Measurements from ENCODE around the gene PCDHGB7. TPM values are rescaled to one million over a fixed set of nuclear protein-coding genes. Genes with fewer than 3 reads are reported as not detected.
"Not testable (repeated sequence)": the region's sequence is repeated elsewhere in the genome, so short reads cannot be mapped to it uniquely, and the experiment has no call there.

Gene PCDHGB7
- polyA plus RNA-seq (ENCODE audit: insufficient read length in 3 of 3) = 10 to 100 TPM; 12.4 to 16.9 (median 14.0) TPM

DNA sequence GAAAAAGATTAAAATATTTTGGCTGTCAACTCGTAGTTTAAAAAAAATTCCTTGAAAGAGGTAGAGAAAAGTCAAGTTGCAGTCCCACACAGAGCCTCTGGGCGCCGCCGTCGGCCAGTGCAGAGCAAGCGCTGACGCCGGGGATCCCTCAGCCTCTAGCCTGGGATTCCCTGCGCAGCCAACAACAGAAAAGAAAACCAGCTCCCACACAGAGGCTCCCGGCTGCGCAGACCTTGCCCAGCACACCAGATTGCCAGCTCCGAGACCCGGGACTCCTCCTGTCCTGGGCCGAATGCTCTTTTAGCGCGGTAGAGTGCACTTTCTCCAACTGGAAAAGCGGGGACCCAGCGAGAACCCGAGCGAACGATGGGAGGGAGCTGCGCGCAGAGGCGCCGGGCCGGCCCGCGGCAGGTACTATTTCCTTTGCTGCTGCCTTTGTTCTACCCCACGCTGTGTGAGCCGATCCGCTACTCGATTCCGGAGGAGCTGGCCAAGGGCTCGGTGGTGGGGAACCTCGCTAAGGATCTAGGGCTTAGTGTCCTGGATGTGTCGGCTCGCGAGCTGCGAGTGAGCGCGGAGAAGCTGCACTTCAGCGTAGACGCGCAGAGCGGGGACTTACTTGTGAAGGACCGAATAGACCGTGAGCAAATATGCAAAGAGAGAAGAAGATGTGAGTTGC lies at the start of gene PCDHGB7:
PCDHGB7 (plus strand) TSS at position 184 of the 679 bp plus-strand sequence; CDS start at position 367, 183 bp downstream.
- DNase-seq (ENCODE audit: low read depth in 3 of 3, low spot score in 2 of 3) = peak in 1 of 3 donors; percentile 29

- DNase-seq (ENCODE audit: low read depth in 3 of 3, low spot score in 2 of 3) = no peak
Observed at GRCh38 chr5:141369994-141370848, 47.3 kb upstream of the PCDHGB7 start, which contains the start of gene PCDHGB3. Gene PCDHGB3 (plus strand): TSS chr5:141370242. CDS start chr5:141370395, 153 bp downstream.

DNA sequence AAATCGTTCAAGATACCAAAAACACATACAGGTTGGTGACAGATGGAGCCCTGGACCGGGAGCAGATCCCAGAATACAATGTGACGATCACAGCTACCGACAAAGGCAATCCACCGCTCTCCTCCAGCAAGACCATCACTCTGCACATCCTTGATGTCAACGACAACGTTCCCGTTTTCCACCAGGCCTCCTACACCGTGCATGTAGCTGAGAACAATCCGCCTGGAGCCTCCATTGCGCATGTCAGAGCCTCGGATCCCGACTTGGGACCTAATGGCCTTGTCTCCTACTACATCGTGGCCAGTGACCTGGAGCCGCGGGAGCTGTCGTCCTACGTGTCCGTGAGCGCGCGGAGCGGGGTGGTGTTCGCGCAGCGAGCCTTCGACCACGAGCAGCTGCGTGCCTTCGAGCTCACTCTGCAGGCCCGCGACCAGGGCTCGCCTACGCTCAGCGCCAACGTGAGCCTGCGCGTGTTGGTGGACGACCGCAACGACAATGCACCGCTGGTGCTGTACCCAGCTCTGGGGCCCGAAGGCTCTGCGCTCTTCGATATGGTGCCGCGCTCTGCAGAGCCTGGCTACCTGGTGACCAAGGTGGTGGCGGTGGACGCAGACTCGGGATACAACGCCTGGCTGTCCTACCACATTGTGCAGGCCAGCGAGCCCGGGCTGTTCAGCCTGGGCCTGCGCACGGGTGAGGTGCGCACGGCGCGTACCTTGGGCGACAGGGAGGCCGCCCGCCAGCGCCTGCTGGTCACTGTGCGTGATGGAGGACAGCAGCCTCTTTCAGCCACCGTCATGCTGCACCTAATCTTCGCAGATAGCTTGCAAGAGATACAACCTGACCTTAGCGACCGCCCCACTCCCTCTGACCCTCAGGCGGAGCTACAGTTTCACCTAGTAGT lies 45.7 kb upstream of the PCDHGB7 start:
- no peak for DNase-seq (ENCODE audit: low read depth in 3 of 3, low spot score in 2 of 3)

GRCh38 chr5:141373673-141374317 lies 43.7 kb upstream of the PCDHGB7 start, which contains the start of gene PCDHGA6:
Gene PCDHGA6 (plus strand): TSS chr5:141373891. CDS start chr5:141374084, 193 bp downstream.
- no peak for DNase-seq (ENCODE audit: low read depth in 3 of 3, low spot score in 2 of 3)

GRCh38 chr5:141374627-141375026 lies 42.9 kb upstream of the PCDHGB7 start:
- no peak for DNase-seq (ENCODE audit: low read depth in 3 of 3, low spot score in 2 of 3)

GRCh38 chr5:141375444-141376155 lies 41.9 kb upstream of the PCDHGB7 start:
- not testable (repeated sequence) for DNase-seq (ENCODE audit: low read depth in 3 of 3, low spot score in 2 of 3)

DNA sequence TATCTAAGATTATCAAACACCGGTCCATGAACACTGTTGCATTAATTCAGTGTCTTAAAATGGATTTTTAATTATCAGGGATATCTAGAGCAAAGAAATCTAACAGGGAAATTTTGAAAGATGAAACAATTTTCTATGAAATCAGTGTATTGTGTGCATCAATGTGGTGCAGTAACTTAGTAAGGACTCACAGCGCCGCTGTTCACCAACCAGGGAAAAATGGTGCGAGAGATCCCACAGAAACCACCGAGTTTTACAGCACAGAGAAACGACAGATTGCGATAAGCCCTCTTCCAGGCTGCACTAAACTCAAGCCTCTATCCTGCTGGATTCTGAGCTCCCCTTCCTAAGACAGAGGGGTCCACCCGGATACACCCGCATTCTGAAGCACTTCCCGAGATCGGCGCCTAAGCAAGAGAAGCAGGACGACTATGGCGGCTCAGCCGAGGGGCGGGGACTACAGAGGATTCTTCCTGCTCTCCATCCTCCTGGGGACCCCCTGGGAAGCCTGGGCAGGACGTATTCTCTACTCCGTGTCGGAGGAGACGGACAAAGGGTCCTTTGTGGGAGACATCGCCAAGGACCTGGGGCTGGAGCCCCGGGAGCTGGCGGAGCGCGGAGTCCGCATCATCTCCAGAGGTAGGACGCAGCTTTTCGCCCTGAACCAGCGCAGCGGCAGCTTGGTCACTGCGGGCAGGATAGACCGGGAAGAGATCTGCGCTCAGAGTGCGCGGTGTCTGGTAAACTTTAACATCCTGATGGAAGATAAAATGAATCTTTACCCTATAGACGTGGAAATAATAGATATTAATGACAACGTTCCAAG lies 34.8 kb upstream of the PCDHGB7 start, which contains the start of gene PCDHGA7:
PCDHGA7 (plus strand) TSS at position 274 of the 826 bp plus-strand sequence; CDS start at position 432, 158 bp downstream.
- DNase-seq (ENCODE audit: low read depth in 3 of 3, low spot score in 2 of 3) = no peak

DNA sequence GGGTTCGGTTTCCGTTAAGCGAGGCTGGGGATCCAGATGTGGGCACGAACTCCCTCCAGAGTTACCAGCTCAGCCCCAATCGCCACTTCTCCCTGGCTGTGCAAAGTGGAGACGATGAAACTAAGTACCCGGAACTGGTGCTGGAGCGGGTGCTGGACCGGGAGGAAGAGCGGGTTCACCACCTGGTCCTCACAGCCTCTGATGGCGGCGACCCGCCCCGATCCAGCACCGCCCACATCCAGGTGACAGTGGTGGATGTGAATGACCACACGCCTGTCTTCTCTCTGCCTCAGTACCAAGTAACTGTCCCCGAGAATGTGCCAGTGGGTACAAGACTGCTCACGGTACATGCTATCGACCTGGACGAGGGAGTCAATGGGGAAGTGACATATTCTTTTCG lies 34.1 kb upstream of the PCDHGB7 start:
- DNase-seq (ENCODE audit: low read depth in 3 of 3, low spot score in 2 of 3) = no peak

DNA sequence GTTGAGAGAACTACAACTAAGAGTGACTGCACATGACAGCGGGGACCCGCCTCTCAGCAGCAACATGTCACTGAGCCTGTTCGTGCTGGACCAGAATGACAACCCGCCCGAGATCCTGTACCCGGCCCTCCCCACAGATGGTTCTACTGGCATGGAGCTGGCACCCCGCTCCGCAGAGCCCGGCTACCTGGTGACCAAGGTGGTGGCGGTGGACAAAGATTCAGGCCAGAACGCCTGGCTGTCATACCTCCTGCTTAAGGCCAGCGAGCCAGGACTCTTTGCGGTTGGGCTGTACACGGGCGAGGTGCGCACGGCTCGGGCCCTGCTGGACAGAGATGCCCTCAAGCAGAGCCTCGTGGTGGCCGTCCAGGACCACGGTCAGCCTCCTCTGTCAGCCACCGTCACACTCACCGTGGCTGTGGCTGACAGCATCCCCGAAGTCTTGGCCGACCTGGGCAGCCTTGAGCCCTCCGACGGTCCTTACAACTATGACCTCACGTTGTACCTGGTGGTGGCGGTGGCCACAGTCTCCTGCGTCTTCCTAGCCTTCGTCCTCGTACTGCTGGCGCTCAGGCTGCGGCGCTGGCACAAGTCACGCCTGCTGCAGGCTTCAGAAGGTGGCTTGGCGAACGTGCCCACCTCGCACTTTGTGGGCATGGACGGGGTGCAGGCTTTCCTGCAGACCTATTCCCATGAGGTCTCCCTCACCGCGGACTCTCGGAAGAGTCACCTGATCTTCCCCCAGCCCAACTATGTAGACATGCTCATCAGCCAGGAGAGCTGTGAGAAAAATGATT lies 32.8 kb upstream of the PCDHGB7 start:
- no peak for DNase-seq (ENCODE audit: low read depth in 3 of 3, low spot score in 2 of 3)

GRCh38 chr5:141387557-141388311 lies 29.7 kb upstream of the PCDHGB7 start, which contains the start of gene PCDHGB4:
Gene PCDHGB4 (plus strand): TSS chr5:141387698. CDS start chr5:141387885, 187 bp downstream.
- not testable (repeated sequence) for DNase-seq (ENCODE audit: low read depth in 3 of 3, low spot score in 2 of 3)

DNA sequence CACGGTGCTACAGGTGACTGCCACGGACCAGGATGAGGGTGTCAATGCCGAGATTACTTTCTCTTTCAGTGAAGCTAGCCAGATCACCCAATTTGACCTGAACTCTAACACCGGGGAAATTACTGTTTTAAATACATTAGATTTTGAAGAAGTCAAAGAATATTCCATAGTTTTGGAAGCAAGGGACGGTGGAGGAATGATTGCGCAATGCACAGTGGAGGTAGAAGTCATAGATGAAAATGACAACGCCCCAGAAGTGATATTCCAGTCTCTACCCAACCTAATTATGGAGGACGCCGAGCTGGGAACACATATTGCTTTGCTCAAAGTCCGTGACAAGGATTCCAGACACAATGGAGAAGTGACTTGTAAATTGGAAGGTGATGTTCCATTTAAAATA lies 28.8 kb upstream of the PCDHGB7 start:
- DNase-seq (ENCODE audit: low read depth in 3 of 3, low spot score in 2 of 3) = no peak

- DNase-seq (ENCODE audit: low read depth in 3 of 3, low spot score in 2 of 3) = no peak
Observed at GRCh38 chr5:141389153-141390042, 28.1 kb upstream of the PCDHGB7 start.

GRCh38 chr5:141392429-141393198 lies 24.9 kb upstream of the PCDHGB7 start, which contains the start of gene PCDHGA8:
Gene PCDHGA8 (plus strand): TSS chr5:141392633. CDS start chr5:141392814, 181 bp downstream.
- no peak for DNase-seq (ENCODE audit: low read depth in 3 of 3, low spot score in 2 of 3)

DNA sequence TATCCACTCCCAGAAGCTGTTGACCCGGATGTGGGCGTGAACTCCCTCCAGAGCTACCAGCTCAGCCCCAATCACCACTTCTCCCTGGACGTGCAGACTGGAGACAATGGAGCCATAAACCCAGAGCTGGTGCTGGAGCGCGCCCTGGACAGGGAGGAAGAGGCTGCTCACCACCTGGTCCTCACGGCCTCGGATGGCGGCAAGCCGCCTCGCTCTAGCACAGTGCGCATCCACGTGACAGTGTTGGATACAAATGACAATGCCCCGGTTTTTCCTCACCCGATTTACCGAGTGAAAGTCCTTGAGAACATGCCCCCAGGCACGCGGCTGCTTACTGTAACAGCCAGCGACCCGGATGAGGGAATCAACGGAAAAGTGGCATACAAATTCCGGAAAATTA lies 24.2 kb upstream of the PCDHGB7 start:
- no peak for DNase-seq (ENCODE audit: low read depth in 3 of 3, low spot score in 2 of 3)

Data from right renal cortex interstitium (tissue), 3 donors.